Thyroid gland (tissue), 4 donors: ENCODE results near the gene BTF3L4.
"Not testable (repeated sequence)": the region's sequence is repeated elsewhere in the genome, so short reads cannot be mapped to it uniquely, and the experiment has no call there.

Experiments
- POLR2A ChIP-seq, 2 donors: fragments of 450-650 bp; IDR thresholded peaks; one replicate each; pipeline ENCODE4 v1.6.1; 2017; ENCODE audit warnings: antibody characterized with exemption in 2 of 2, mild to moderate bottlenecking in 2 of 2, moderate library complexity in 1 of 2
- TF ChIP-seq, protein P1 (sequence below), 6 experiments: fragments of 200-600 bp in 3 of 6; fragments of 450-650 bp in 3 of 6; sonication (generic) in 3 of 6; IDR thresholded peaks; one replicate each; pipeline ENCODE4 v1.5.1; 2016 to 2019; ENCODE audit warnings: antibody characterized with exemption in 6 of 6, mild to moderate bottlenecking in 2 of 6, inconsistent platforms in 1 of 6, moderate library complexity in 1 of 6

- TF ChIP-seq, protein P1, sequence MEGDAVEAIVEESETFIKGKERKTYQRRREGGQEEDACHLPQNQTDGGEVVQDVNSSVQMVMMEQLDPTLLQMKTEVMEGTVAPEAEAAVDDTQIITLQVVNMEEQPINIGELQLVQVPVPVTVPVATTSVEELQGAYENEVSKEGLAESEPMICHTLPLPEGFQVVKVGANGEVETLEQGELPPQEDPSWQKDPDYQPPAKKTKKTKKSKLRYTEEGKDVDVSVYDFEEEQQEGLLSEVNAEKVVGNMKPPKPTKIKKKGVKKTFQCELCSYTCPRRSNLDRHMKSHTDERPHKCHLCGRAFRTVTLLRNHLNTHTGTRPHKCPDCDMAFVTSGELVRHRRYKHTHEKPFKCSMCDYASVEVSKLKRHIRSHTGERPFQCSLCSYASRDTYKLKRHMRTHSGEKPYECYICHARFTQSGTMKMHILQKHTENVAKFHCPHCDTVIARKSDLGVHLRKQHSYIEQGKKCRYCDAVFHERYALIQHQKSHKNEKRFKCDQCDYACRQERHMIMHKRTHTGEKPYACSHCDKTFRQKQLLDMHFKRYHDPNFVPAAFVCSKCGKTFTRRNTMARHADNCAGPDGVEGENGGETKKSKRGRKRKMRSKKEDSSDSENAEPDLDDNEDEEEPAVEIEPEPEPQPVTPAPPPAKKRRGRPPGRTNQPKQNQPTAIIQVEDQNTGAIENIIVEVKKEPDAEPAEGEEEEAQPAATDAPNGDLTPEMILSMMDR (IDR thresholded peaks at IDR 0.05): not testable (repeated sequence)
- not testable (repeated sequence) for TF ChIP-seq POLR2A (IDR thresholded peaks at IDR 0.05)
Measured at GRCh38 chr1:52049337-52049736, 6.8 kb upstream of the BTF3L4 start.
